Astrocyte (in vitro differentiated cells and primary cell): ENCODE results near the gene NUDT5. TPM values are rescaled to one million over a fixed set of nuclear protein-coding genes. Genes with fewer than 3 reads are reported as not detected.

ENCODE experiments used
- DNase-seq: peaks from one replicate; pipeline ENCODE4 v3.0.0-alpha.2; 2010; ENCODE audit warnings: low read depth
- FAIRE-seq: peaks from 2 replicates; lab custom pipeline; 2011; peaks lifted over from hg19 to GRCh38; lab: Jason Lieb, UNC
- H2AFZ ChIP-seq: 2 replicates; pipeline ENCODE4 v1.6.0; 2012; ENCODE audit warnings: low read depth, low read length, inconsistent platforms
- H3K27ac ChIP-seq: 2 replicates; pipeline ENCODE4 v1.5.1; 2011; ENCODE audit warnings: low read depth, low read length, inconsistent platforms
- H3K27me3 ChIP-seq: 2 replicates; pipeline ENCODE4 v1.6.0; 2011; ENCODE audit warnings: low read length, inconsistent platforms; ENCODE audit not compliant: insufficient read depth
- H3K36me3 ChIP-seq: 2 replicates; pipeline ENCODE4 v1.5.1; 2011; ENCODE audit warnings: low read length, inconsistent platforms; ENCODE audit not compliant: insufficient read depth
- H3K4me1 ChIP-seq: 2 replicates; pipeline ENCODE4 v1.5.1; 2011; ENCODE audit warnings: low read length, inconsistent platforms; ENCODE audit not compliant: insufficient read depth
- H3K4me2 ChIP-seq: 2 replicates; pipeline ENCODE4 v1.6.0; 2012; ENCODE audit warnings: low read length, inconsistent platforms
- H3K4me3 ChIP-seq: 2 replicates; pipeline ENCODE4 v1.5.1; 2011; ENCODE audit warnings: low read depth, mild to moderate bottlenecking, low read length, inconsistent platforms; ENCODE audit not compliant: insufficient read depth
- H3K79me2 ChIP-seq: 2 replicates; pipeline ENCODE4 v1.6.0; 2012; ENCODE audit warnings: mild to moderate bottlenecking, low read length, inconsistent platforms; ENCODE audit not compliant: insufficient read depth
- H3K9ac ChIP-seq: 2 replicates; pipeline ENCODE4 v1.6.0; 2012; ENCODE audit warnings: mild to moderate bottlenecking, low read length, inconsistent platforms
- H3K9me3 ChIP-seq: 2 replicates; pipeline ENCODE4 v1.5.1; 2012; ENCODE audit warnings: low read depth, mild to moderate bottlenecking, low read length, inconsistent platforms; ENCODE audit not compliant: insufficient read depth
- H4K20me1 ChIP-seq: 2 replicates; pipeline ENCODE4 v1.6.0; 2012; ENCODE audit warnings: low read length, inconsistent platforms; ENCODE audit not compliant: insufficient read depth
- H3K27ac Mint-ChIP-seq: one replicate; pipeline ENCODE4 v1.8.0; 2021; ENCODE audit warnings: mild to moderate bottlenecking, mixed read lengths; ENCODE audit not compliant: unreplicated experiment
- H3K27me3 Mint-ChIP-seq: one replicate; pipeline ENCODE4 v1.8.0; 2021; ENCODE audit warnings: low read depth, mixed read lengths; ENCODE audit not compliant: unreplicated experiment
- H3K36me3 Mint-ChIP-seq: one replicate; pipeline ENCODE4 v1.8.0; 2021; ENCODE audit warnings: low read depth, mixed read lengths; ENCODE audit not compliant: unreplicated experiment
- H3K4me1 Mint-ChIP-seq: one replicate; pipeline ENCODE4 v1.8.0; 2021; ENCODE audit warnings: low read depth, mixed read lengths; ENCODE audit not compliant: unreplicated experiment
- H3K4me3 Mint-ChIP-seq: one replicate; pipeline ENCODE4 v1.8.0; 2021; ENCODE audit warnings: mild to moderate bottlenecking, moderate library complexity, mixed read lengths; ENCODE audit not compliant: unreplicated experiment
- H3K9me3 Mint-ChIP-seq: one replicate; pipeline ENCODE4 v1.8.0; 2021; ENCODE audit warnings: mild to moderate bottlenecking, mixed read lengths; ENCODE audit not compliant: unreplicated experiment
- EZH2 ChIP-seq: IDR thresholded peaks from 2 replicates; pipeline ENCODE4 v1.6.1; 2012; ENCODE audit warnings: mild to moderate bottlenecking, low read length, inconsistent platforms; ENCODE audit not compliant: insufficient read depth
- total RNA-seq: library from RNA; stranded (reverse); gene quantifications from 2 replicates; pipeline ENCODE4 v1.2.1, GENCODE V29; 2021
- TF ChIP-seq, protein P1 (sequence below): IDR thresholded peaks from 2 replicates; pipeline ENCODE4 v1.5.1; 2011; ENCODE audit warnings: low read depth, mild to moderate bottlenecking, inconsistent platforms, low read length, moderate library complexity; ENCODE audit not compliant: insufficient read depth

Gene NUDT5
- total RNA-seq, 1 donor from 2014 or later = 85.2 TPM

DNA sequence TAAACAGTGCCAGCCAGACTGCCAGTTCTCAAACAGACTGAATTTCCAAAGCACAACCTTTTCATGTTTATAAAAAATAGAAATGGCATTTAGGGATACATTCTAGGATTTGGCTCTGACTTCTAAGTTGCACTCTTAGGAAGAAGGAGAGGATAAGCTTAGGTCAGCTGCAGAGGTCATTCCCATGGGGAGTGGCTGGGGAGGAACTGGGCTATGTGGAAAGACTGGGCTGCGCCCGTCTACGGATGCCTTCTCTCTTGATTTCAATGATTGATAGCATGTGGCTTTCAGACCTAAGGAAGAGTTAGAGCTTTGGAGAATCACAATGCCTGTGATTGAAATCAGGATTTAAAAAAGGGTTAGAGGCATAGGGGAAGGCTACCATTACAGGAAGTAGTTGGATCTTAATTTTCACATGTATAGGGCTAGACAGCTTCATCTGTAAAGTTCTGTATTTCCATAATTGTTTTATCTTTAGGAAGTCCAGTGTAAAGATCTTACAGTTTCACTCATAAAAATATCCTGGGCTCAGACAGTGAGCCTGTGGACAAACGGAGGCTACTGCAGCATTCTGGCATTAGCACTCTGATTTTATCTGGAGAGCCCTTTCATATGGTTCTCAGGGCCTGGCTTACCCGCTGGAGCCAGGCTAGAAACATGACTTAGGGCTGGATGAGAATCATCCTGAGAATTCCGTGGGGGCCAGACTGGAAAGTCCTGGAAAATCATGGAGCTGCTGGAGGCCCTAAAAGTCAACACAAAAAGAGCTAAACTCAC is 29.5 kb downstream of the NUDT5 start:
- Histone ChIP-seq H3K4me3 (no peak overlapping the region), H3K27me3 (no peaks in the 10 kb centered on the region), H2AFZ (no peak overlapping the region), H3K9me3 (no peaks in the 10 kb centered on the region), H4K20me1 (peaks cover under 1% of the 10 kb centered on the region), H3K36me3 (peaks cover 45% of the 10 kb centered on the region), H3K9ac (no peak overlapping the region), H3K79me2 (no peaks in the 10 kb centered on the region), H3K4me2 (no peak overlapping the region), H3K27ac (no peak overlapping the region), H3K4me1 (no peaks in the 10 kb centered on the region)
- no peaks in the 10 kb centered on the region for H3K9me3 Mint-ChIP-seq
- TF ChIP-seq, protein P1, sequence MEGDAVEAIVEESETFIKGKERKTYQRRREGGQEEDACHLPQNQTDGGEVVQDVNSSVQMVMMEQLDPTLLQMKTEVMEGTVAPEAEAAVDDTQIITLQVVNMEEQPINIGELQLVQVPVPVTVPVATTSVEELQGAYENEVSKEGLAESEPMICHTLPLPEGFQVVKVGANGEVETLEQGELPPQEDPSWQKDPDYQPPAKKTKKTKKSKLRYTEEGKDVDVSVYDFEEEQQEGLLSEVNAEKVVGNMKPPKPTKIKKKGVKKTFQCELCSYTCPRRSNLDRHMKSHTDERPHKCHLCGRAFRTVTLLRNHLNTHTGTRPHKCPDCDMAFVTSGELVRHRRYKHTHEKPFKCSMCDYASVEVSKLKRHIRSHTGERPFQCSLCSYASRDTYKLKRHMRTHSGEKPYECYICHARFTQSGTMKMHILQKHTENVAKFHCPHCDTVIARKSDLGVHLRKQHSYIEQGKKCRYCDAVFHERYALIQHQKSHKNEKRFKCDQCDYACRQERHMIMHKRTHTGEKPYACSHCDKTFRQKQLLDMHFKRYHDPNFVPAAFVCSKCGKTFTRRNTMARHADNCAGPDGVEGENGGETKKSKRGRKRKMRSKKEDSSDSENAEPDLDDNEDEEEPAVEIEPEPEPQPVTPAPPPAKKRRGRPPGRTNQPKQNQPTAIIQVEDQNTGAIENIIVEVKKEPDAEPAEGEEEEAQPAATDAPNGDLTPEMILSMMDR = no peak
- TF ChIP-seq EZH2 = no peak
- H3K27me3 Mint-ChIP-seq = no peaks in the 10 kb centered on the region
- FAIRE-seq (no peak), DNase-seq (no peak)
- no peak overlapping the region for H3K27ac Mint-ChIP-seq
- no peaks in the 10 kb centered on the region for H3K4me1 Mint-ChIP-seq
- H3K36me3 Mint-ChIP-seq = peaks cover 14% of the 10 kb centered on the region
- H3K4me3 Mint-ChIP-seq = no peak overlapping the region

DNA sequence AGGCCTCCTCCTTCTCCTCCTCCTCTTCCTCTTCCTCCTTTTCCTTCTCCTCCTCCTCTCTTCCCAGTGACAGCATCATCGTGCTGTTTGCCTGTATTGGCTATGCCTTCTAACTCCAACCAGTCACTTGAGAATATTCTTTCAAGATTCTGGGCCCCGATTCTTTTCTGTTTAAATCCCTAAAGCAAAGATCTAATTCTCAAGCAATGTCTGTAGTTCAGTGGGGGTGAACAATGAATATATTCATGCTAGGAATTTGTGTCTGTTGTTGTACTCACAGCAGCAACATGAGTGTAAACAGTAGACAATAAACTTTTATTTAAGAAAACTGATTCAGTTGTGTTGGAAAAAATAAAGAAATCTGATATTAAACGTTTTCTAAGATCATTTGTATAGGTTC is 30.7 kb downstream of the NUDT5 start:
- TF ChIP-seq EZH2 = no peak
- TF ChIP-seq, protein P1 = no peak
- Histone ChIP-seq H3K27me3 (no peaks in the 10 kb centered on the region), H3K4me2 (no peak overlapping the region), H2AFZ (no peak overlapping the region), H4K20me1 (no peaks in the 10 kb centered on the region), H3K4me1 (no peaks in the 10 kb centered on the region), H3K36me3 (peaks cover 34% of the 10 kb centered on the region), H3K4me3 (no peak overlapping the region), H3K27ac (no peak overlapping the region), H3K79me2 (no peaks in the 10 kb centered on the region), H3K9me3 (no peaks in the 10 kb centered on the region), H3K9ac (no peak overlapping the region)
- Mint-ChIP-seq H3K4me3 (no peak overlapping the region), H3K27me3 (no peaks in the 10 kb centered on the region), H3K9me3 (no peaks in the 10 kb centered on the region), H3K27ac (no peak overlapping the region), H3K4me1 (no peaks in the 10 kb centered on the region), H3K36me3 (peaks cover 17% of the 10 kb centered on the region)
- DNase-seq (no peak), FAIRE-seq (no peak)

DNA sequence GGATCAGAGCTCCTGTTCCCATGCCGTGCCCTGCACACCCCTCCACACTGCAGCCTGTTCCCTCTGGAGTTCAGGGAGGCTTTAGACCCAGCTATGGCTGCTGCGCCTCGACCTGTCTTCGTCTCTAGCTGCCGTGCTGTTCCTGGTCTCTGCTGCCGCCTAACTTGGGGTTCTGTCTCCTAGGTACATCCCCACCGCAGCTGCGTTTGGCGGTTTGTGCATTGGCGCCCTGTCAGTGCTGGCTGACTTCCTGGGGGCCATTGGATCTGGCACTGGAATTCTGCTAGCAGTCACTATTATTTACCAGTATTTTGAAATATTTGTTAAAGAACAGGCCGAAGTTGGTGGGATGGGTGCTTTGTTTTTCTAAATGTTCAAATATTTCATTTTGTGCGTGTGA is 31.6 kb downstream of the NUDT5 start:
- no peaks in the 10 kb centered on the region for H3K9me3 Mint-ChIP-seq
- H3K9me3 ChIP-seq = no peaks in the 10 kb centered on the region
- TF ChIP-seq EZH2 = no peak
- TF ChIP-seq, protein P1 = no peak
- H3K4me3 Mint-ChIP-seq = no peak overlapping the region
- no peak overlapping the region for H3K4me3 ChIP-seq
- no peaks in the 10 kb centered on the region for H3K27me3 ChIP-seq
- no peak overlapping the region for H3K4me2 ChIP-seq
- H3K79me2 ChIP-seq = no peaks in the 10 kb centered on the region
- no peak overlapping the region for H3K9ac ChIP-seq
- DNase-seq (no peak), FAIRE-seq (no peak)
- peaks cover 14% of the 10 kb centered on the region for H3K36me3 Mint-ChIP-seq
- no peaks in the 10 kb centered on the region for H4K20me1 ChIP-seq
- H3K4me1 Mint-ChIP-seq = no peaks in the 10 kb centered on the region
- H2AFZ ChIP-seq = no peak overlapping the region
- H3K27ac Mint-ChIP-seq = peak overlapping the region; percentile 50
- no peaks in the 10 kb centered on the region for H3K27me3 Mint-ChIP-seq
- no peak overlapping the region for H3K27ac ChIP-seq
- no peaks in the 10 kb centered on the region for H3K4me1 ChIP-seq
- H3K36me3 ChIP-seq = peaks cover 29% of the 10 kb centered on the region
